BE2C (cell line): Measurements from ENCODE around the gene AXIN1.

Experiments
- DNase-seq: peaks from one replicate; pipeline ENCODE4 v3.0.0-alpha.2; 2020
- H3K27me3 ChIP-seq: fragments of 250-450 bp; sonication (Bioruptor Pico); 2 replicates; pipeline ENCODE4 v1.5.1; 2020; ENCODE audit warnings: mild to moderate bottlenecking
- H3K36me3 ChIP-seq: fragments of 250-450 bp; sonication (Bioruptor Pico); 2 replicates; pipeline ENCODE4 v1.5.1; 2020; ENCODE audit warnings: mild to moderate bottlenecking
- H3K4me1 ChIP-seq: fragments of 250-450 bp; sonication (Bioruptor Pico); 2 replicates; pipeline ENCODE4 v1.5.1; 2020
- H3K4me3 ChIP-seq: 2 replicates; pipeline ENCODE4 v1.5.1; 2011; ENCODE audit warnings: low read depth, low read length
- H3K9me3 ChIP-seq: fragments of 250-450 bp; sonication (Bioruptor Pico); 2 replicates; pipeline ENCODE4 v1.5.1; 2020
- TF ChIP-seq, protein P1 (sequence below): IDR thresholded peaks from 2 replicates; pipeline ENCODE4 v1.5.1; 2012; ENCODE audit warnings: mild to moderate bottlenecking, low read depth, low read length

Gene AXIN1

GRCh38 chr16:273547-274421 lies 78.7 kb downstream of the AXIN1 start:
- Histone ChIP-seq H3K9me3 (no peaks in the 10 kb centered on the region), H3K4me1 (no peaks in the 10 kb centered on the region), H3K36me3 (no peaks in the 10 kb centered on the region), H3K27me3 (peaks cover 6% of the 10 kb centered on the region), H3K4me3 (no peak overlapping the region)
- TF ChIP-seq, protein P1, sequence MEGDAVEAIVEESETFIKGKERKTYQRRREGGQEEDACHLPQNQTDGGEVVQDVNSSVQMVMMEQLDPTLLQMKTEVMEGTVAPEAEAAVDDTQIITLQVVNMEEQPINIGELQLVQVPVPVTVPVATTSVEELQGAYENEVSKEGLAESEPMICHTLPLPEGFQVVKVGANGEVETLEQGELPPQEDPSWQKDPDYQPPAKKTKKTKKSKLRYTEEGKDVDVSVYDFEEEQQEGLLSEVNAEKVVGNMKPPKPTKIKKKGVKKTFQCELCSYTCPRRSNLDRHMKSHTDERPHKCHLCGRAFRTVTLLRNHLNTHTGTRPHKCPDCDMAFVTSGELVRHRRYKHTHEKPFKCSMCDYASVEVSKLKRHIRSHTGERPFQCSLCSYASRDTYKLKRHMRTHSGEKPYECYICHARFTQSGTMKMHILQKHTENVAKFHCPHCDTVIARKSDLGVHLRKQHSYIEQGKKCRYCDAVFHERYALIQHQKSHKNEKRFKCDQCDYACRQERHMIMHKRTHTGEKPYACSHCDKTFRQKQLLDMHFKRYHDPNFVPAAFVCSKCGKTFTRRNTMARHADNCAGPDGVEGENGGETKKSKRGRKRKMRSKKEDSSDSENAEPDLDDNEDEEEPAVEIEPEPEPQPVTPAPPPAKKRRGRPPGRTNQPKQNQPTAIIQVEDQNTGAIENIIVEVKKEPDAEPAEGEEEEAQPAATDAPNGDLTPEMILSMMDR = no peak
- DNase-seq = no peak

DNA sequence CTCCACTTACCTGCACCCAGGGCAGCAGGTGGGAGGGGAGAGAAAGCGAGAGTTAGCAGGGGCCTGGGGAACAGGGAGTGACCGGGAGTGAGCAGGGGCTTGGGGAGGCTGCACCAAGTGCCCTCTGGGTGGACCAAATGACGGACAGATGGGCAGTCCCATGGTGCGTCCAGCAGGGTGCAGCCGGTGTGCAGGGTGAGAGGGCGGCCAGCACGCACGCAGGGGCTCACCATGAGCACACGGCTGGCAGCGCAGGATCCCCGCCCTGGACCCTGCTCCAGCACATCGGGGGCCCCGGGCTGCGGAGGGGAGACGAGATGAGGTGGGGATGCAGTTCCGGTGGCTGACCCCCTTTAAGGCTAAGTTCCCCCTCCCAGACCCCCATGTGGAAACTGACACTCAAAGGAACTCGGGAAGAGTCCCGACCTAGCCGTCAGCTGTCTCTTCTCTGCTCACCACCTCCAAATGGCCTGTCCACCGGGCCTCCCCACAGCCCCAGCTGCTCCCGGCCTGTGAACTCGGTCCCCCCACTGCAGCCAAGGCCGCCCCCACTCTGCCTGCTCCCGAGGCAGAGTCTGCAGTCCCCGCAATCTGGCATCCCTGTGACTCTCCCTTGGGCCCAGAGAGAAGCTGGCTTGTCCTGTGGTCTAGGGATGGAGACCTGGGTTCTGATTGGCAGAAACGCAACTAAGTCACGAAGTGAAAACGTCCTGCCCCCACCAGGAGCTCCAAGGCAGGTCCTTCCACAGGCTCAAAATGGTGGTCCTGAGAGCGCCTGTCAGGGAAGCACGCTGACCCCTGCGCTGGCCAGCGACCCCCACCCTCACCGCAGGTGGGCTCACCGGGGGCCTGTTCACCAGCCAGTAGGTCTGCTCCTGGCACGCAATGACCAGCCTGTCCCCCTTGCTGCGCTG lies 79.6 kb downstream of the AXIN1 start:
- Histone ChIP-seq H3K9me3 (no peaks in the 10 kb centered on the region), H3K4me3 (no peak overlapping the region), H3K4me1 (no peaks in the 10 kb centered on the region), H3K36me3 (no peaks in the 10 kb centered on the region), H3K27me3 (peaks cover 6% of the 10 kb centered on the region)
- TF ChIP-seq, protein P1 = no peak
- DNase-seq = no peak

DNA sequence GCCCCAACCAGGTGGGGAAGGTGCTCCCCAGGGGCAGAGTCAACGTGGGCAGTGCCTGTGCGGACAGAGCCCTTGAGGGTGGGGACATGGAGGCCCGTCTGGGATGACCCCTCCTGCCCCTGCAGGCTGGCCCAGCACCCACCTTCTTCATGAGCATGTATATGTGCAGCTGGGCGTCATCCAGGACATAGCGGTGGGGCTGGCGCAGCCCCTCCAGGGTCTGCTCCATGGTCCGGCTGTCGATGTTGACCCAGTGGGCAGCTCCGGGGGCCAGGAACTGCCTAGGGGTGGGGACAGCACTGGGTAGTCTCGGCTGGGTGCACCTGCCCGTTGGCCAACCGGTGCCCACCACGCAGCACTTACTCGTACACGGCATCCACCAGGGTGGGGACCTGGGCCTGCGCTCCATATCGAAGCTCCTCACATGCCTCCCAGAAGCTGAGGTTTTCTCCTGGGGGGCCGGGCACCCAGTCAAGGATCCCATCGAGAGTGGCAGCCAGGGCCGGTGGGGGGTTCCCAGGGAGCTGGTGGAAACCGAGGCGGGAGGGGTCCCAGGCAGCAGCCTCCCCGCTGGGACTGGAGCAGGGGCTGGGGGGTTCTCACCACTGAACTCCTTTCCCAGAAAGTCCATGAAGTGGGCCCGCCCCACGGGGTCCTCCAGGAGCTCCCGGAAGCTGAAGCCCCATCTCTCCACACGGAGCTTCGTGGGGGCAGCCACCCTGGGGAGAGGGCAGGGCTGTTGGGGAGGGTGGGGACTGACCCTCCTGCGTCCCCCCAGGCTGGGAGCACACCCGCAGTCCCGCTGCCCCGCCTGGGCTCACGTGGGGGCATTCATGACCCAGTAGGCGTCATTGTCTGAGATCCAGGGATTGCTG lies 81.9 kb downstream of the AXIN1 start:
- TF ChIP-seq, protein P1 = no peak
- Histone ChIP-seq H3K9me3 (no peaks in the 10 kb centered on the region), H3K27me3 (peaks cover 6% of the 10 kb centered on the region), H3K36me3 (no peaks in the 10 kb centered on the region), H3K4me3 (no peak overlapping the region), H3K4me1 (no peaks in the 10 kb centered on the region)
- DNase-seq = no peak

- H3K4me3 ChIP-seq = no peak overlapping the region
- DNase-seq = no peak
- peaks cover 2% of the 10 kb centered on the region; the same call in 1 of the 2 replicates for H3K36me3 ChIP-seq
- no peaks in the 10 kb centered on the region for H3K4me1 ChIP-seq
- TF ChIP-seq, protein P1 = no peak
- H3K27me3 ChIP-seq = no peaks in the 10 kb centered on the region
- no peaks in the 10 kb centered on the region for H3K9me3 ChIP-seq
Observed at GRCh38 chr16:269061-269796, 83.3 kb downstream of the AXIN1 start.
